H9 (cell line): ENCODE measurements around the gene NUBP1. TPM values are rescaled to one million over a fixed set of nuclear protein-coding genes. Genes with fewer than 3 reads are reported as not detected.

Experiments used
- DNase-seq: peaks from one replicate; pipeline ENCODE4 v3.0.0-alpha.2; 2017
- H2AFZ ChIP-seq: one replicate; pipeline ENCODE4 v1.6.1; 2013; ENCODE audit warnings: mild to moderate bottlenecking, low read length, control low read depth, moderate library complexity
- H2AK5ac ChIP-seq: 2 replicates; pipeline ENCODE4 v1.6.1; 2013; ENCODE audit warnings: low read length, control low read depth, mixed read lengths; ENCODE audit not compliant: insufficient read length
- H2BK120ac ChIP-seq: one replicate; pipeline ENCODE4 v1.6.1; 2013; ENCODE audit warnings: low read depth, mild to moderate bottlenecking, low read length, control low read depth, inconsistent platforms; ENCODE audit not compliant: poor library complexity, severe bottlenecking
- H2BK12ac ChIP-seq: 2 replicates; pipeline ENCODE4 v1.6.1; 2013; ENCODE audit warnings: low read length, control low read depth, mixed read lengths, low read depth; ENCODE audit not compliant: insufficient read length
- H2BK15ac ChIP-seq: 2 replicates; pipeline ENCODE4 v1.6.1; 2013; ENCODE audit warnings: low read depth, low read length, control low read depth
- H2BK20ac ChIP-seq: one replicate; pipeline ENCODE4 v1.6.1; 2013; ENCODE audit warnings: low read depth, mild to moderate bottlenecking, low read length, control low read depth, inconsistent platforms; ENCODE audit not compliant: poor library complexity, severe bottlenecking
- H2BK5ac ChIP-seq: 2 replicates; pipeline ENCODE4 v1.6.1; 2013; ENCODE audit warnings: low read length, control low read depth, mixed read lengths; ENCODE audit not compliant: insufficient read length
- H3K14ac ChIP-seq: 2 replicates; pipeline ENCODE4 v1.6.1; 2013; ENCODE audit warnings: low read length, control low read depth; ENCODE audit not compliant: insufficient read depth
- H3K18ac ChIP-seq: 2 replicates; pipeline ENCODE4 v1.6.1; 2013; ENCODE audit warnings: low read depth, mild to moderate bottlenecking, mixed read lengths, low read length, control low read depth; ENCODE audit not compliant: insufficient read length
- H3K23ac ChIP-seq: 2 replicates; pipeline ENCODE4 v1.6.1; 2013; ENCODE audit warnings: low read length, control low read depth, mixed read lengths, low read depth; ENCODE audit not compliant: insufficient read length
- H3K23me2 ChIP-seq: 2 replicates; pipeline ENCODE4 v1.6.1; 2013; ENCODE audit warnings: low read depth, mild to moderate bottlenecking, mixed read lengths, low read length, control low read depth; ENCODE audit not compliant: insufficient read length, poor library complexity, severe bottlenecking
- H3K27ac ChIP-seq: 2 replicates; pipeline ENCODE4 v1.5.1; 2013; ENCODE audit warnings: low read length, control low read depth, mixed read lengths, low read depth; ENCODE audit not compliant: insufficient read length
- H3K27me3 ChIP-seq: 2 replicates; pipeline ENCODE4 v1.6.1; 2013; ENCODE audit warnings: low read length, control low read depth, inconsistent platforms; ENCODE audit not compliant: insufficient read depth
- H3K4ac ChIP-seq: 2 replicates; pipeline ENCODE4 v1.6.1; 2013; ENCODE audit warnings: low read depth, mild to moderate bottlenecking, control low read depth, inconsistent platforms, low read length, moderate library complexity
- H3K4me1 ChIP-seq: 2 replicates; pipeline ENCODE4 v1.6.1; 2013; ENCODE audit warnings: low read length, control low read depth, inconsistent platforms; ENCODE audit not compliant: insufficient read depth
- H3K4me2 ChIP-seq: 2 replicates; pipeline ENCODE4 v1.6.1; 2013; ENCODE audit warnings: low read length, control low read depth, mixed read lengths; ENCODE audit not compliant: insufficient read length, insufficient read depth
- H3K56ac ChIP-seq: 2 replicates; pipeline ENCODE4 v1.6.1; 2013; ENCODE audit warnings: low read depth, mild to moderate bottlenecking, mixed read lengths, low read length, control low read depth; ENCODE audit not compliant: insufficient read length
- H3K79me1 ChIP-seq: 2 replicates; pipeline ENCODE4 v1.6.1; 2013; ENCODE audit warnings: low read depth, mild to moderate bottlenecking, moderate library complexity, low read length, control low read depth, inconsistent platforms; ENCODE audit not compliant: insufficient read depth, poor library complexity, severe bottlenecking
- H3K79me2 ChIP-seq: 2 replicates; pipeline ENCODE4 v1.6.1; 2013; ENCODE audit warnings: low read length, control low read depth, inconsistent platforms; ENCODE audit not compliant: insufficient read depth
- H3K9ac ChIP-seq: 2 replicates; pipeline ENCODE4 v1.6.1; 2013; ENCODE audit warnings: low read length, control low read depth, mixed read lengths; ENCODE audit not compliant: insufficient read length; ENCODE audit errors: extremely low read depth
- H3K9me3 ChIP-seq: one replicate; pipeline ENCODE4 v1.6.1; 2013; ENCODE audit warnings: low read depth, low read length, inconsistent platforms; ENCODE audit not compliant: control insufficient read depth
- H3T11ph ChIP-seq: one replicate; pipeline ENCODE4 v1.6.1; 2013; ENCODE audit warnings: mild to moderate bottlenecking, low read length, control low read depth, inconsistent platforms
- H4K20me1 ChIP-seq: one replicate; pipeline ENCODE4 v1.6.1; 2013; ENCODE audit not compliant: control insufficient read depth, insufficient read length, insufficient read depth
- H4K5ac ChIP-seq: 2 replicates; pipeline ENCODE4 v1.6.1; 2013; ENCODE audit warnings: low read depth, mild to moderate bottlenecking, mixed read lengths, low read length, control low read depth; ENCODE audit not compliant: insufficient read length
- H4K8ac ChIP-seq: replicated peaks from 2 replicates; pipeline ENCODE4 v1.6.1; 2013; ENCODE audit warnings: low read length, control low read depth, mixed read lengths, low read depth; ENCODE audit not compliant: insufficient read length
- H4K91ac ChIP-seq: 2 replicates; pipeline ENCODE4 v1.6.1; 2013; ENCODE audit warnings: low read depth, mild to moderate bottlenecking, moderate library complexity, mixed read lengths, low read length, control low read depth; ENCODE audit not compliant: insufficient read length
- H3K27ac Mint-ChIP-seq, 3 experiments: 2 replicates in 2 of 3; 3 replicates in 1 of 3; pipeline ENCODE4 v1.8.0; 2020 to 2021; ENCODE audit warnings: mixed read lengths in 3 of 3, mild to moderate bottlenecking in 1 of 3, moderate library complexity in 1 of 3
- H3K27me3 Mint-ChIP-seq: 2 replicates; pipeline ENCODE4 v1.8.0; 2021; ENCODE audit warnings: low read depth, mild to moderate bottlenecking, moderate library complexity, mixed read lengths
- H3K36me3 Mint-ChIP-seq, 3 experiments: 2 replicates in 2 of 3; 3 replicates in 1 of 3; pipeline ENCODE4 v1.8.0; 2020 to 2021; ENCODE audit warnings: low read depth in 3 of 3, mixed read lengths in 3 of 3; ENCODE audit not compliant: insufficient read depth in 1 of 3
- H3K4me1 Mint-ChIP-seq, 2 experiments: 2 replicates each; pipeline ENCODE4 v1.8.0; 2020; ENCODE audit warnings: mixed read lengths in 2 of 2
- H3K4me3 Mint-ChIP-seq, 2 experiments: 2 replicates in 1 of 2; 3 replicates in 1 of 2; pipeline ENCODE4 v1.8.0; 2020 to 2021; ENCODE audit warnings: mild to moderate bottlenecking in 2 of 2, mixed read lengths in 2 of 2, moderate library complexity in 1 of 2
- H3K9me3 Mint-ChIP-seq, 2 experiments: 2 replicates in 1 of 2; 3 replicates in 1 of 2; pipeline ENCODE4 v1.8.0; 2020; ENCODE audit warnings: mild to moderate bottlenecking in 2 of 2, mixed read lengths in 2 of 2, moderate library complexity in 1 of 2
- WGBS: extraction: QIAGEN DNeasy Blood & Tissue Kit; methylation state at CpG from one replicate; pipeline ENCODE4 v1.1.7; 2013; ENCODE audit warnings: missing lambda C conversion rate, low lambda C conversion rate, mixed read lengths; ENCODE audit not compliant: insufficient read length; ENCODE audit errors: extremely low coverage; 5-methylcytosine and 5-hydroxymethylcytosine counted together
- total RNA-seq: library from RNA; stranded (reverse); gene quantifications from 2 replicates; pipeline ENCODE4 v1.2.1, GENCODE V29; 2021
- TF ChIP-seq, protein P1 (sequence below): fragments of 200-600 bp; sonication (generic); conservative IDR thresholded peaks from 3 replicates; pipeline ENCODE4 v1.8.0; 2021; ENCODE audit warnings: antibody characterized with exemption, mild to moderate bottlenecking

The NUBP1 gene
- total RNA-seq, 1 experiment from 2014 or later: 36.5 TPM

GRCh38 chr16:10745841-10746240 lies 2.2 kb downstream of the NUBP1 start:
- H2BK120ac ChIP-seq: no peak overlapping the region
- no peaks in the 10 kb centered on the region for H3K9me3 ChIP-seq
- H3T11ph ChIP-seq: no peak overlapping the region
- no peaks in the 10 kb centered on the region for H3K79me2 ChIP-seq
- H3K4me3 Mint-ChIP-seq: no peak overlapping the region
- WGBS: no CpG with 5 or more reads among the region's 2 CpGs
- no peaks in the 10 kb centered on the region for H3K4me1 ChIP-seq
- H3K9me3 Mint-ChIP-seq: no peaks in the 10 kb centered on the region; a peak in 1 of 5 replicates
- H3K18ac ChIP-seq: no peak overlapping the region
- no peak overlapping the region for H3K23ac ChIP-seq
- H2AK5ac ChIP-seq: no peak overlapping the region
- H3K36me3 Mint-ChIP-seq: peaks cover 0 to 32% (median 4%) of the 10 kb centered on the region in 3 experiments; a peak in 5 of 7 replicates
- H2AFZ ChIP-seq: no peak overlapping the region
- no peak overlapping the region for H2BK12ac ChIP-seq
- no peak overlapping the region for H3K14ac ChIP-seq
- no peak for DNase-seq
- H4K20me1 ChIP-seq: no peaks in the 10 kb centered on the region
- no peak overlapping the region for H3K9ac ChIP-seq
- peaks cover 3% of the 10 kb centered on the region for H3K23me2 ChIP-seq
- no peak overlapping the region for H3K56ac ChIP-seq
- no peak overlapping the region for H2BK20ac ChIP-seq
- TF ChIP-seq, protein P1, sequence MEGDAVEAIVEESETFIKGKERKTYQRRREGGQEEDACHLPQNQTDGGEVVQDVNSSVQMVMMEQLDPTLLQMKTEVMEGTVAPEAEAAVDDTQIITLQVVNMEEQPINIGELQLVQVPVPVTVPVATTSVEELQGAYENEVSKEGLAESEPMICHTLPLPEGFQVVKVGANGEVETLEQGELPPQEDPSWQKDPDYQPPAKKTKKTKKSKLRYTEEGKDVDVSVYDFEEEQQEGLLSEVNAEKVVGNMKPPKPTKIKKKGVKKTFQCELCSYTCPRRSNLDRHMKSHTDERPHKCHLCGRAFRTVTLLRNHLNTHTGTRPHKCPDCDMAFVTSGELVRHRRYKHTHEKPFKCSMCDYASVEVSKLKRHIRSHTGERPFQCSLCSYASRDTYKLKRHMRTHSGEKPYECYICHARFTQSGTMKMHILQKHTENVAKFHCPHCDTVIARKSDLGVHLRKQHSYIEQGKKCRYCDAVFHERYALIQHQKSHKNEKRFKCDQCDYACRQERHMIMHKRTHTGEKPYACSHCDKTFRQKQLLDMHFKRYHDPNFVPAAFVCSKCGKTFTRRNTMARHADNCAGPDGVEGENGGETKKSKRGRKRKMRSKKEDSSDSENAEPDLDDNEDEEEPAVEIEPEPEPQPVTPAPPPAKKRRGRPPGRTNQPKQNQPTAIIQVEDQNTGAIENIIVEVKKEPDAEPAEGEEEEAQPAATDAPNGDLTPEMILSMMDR: no peak
- no peaks in the 10 kb centered on the region for H3K27me3 ChIP-seq
- H2BK15ac ChIP-seq: no peak overlapping the region
- no peak overlapping the region for H3K4ac ChIP-seq
- peaks cover 10 to 16% of the 10 kb centered on the region in 2 experiments for H3K4me1 Mint-ChIP-seq
- H3K4me2 ChIP-seq: no peak overlapping the region
- no peaks in the 10 kb centered on the region for H3K27me3 Mint-ChIP-seq
- H2BK5ac ChIP-seq: no peak overlapping the region
- no peak overlapping the region for H3K27ac ChIP-seq
- no peaks in the 10 kb centered on the region for H3K79me1 ChIP-seq
- no peak overlapping the region for H3K27ac Mint-ChIP-seq
- no peak overlapping the region for H4K91ac ChIP-seq
- H4K8ac ChIP-seq: no peak overlapping the region
- H4K5ac ChIP-seq: no peak overlapping the region
